NCI-H2171 treated with DMSO at 0.1 percent for 48 hours (cell line): ENCODE measurements around the gene KCNA5.

ENCODE experiments used
- DNase-seq: peaks from one replicate; lab custom pipeline; 2025; lab: John Stamatoyannopoulos, UW

KCNA5 gene

GRCh38 chr12:5043589-5044419, at the start of gene KCNA5:
TSS of gene KCNA5 (plus strand) at chr12:5043879. CDS start at chr12:5044148, 269 bp downstream.
- no peak for DNase-seq

- DNase-seq = no peak
These were observed 49.1 kb upstream of the KCNA5 start for GRCh38 chr12:4994622-4995021.

DNA sequence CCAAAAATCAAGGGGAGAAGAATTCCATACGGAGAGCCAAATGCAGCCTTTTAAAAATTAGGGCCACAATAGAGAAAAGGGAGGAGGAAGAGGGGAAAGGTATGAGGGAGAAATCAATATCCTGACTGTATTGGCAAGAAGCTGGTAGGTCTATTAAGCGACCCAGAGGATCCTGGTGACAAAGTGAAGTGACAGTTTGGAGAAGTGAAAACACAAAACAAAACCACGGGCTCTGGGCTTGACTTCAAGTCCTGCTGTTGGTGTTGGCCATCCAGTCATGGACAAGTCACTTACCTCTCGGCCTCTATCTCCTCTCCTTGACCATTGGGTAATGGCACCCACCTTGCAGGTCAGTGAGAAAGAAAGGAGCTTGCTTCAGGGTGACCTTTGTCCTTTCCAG, 47.0 kb upstream of the KCNA5 start:
- DNase-seq = no peak

DNA sequence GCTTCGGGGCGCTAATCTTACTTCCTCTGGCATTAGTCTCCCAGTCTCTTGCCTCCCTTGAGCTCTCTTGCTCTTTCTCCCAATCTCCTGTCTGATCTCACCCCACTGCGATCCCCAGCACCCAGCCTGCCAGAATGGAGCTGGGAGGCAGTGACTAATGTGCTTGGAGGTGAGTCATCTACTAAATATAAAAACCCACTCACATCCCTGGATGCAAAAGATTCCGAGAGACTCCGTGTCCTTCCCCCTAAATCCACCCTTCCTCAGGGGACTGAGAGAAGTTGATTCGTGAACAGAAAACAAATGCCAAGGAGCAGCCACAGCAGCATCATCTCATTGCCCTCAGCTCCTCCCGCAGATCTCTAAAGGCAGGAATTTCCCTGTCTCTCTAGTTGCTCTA, 45.7 kb upstream of the KCNA5 start:
- DNase-seq = no peak

- no peak for DNase-seq
These were observed 43.5 kb upstream of the KCNA5 start for GRCh38 chr12:5000204-5000603.

GRCh38 chr12:5000658-5001385, 42.9 kb upstream of the KCNA5 start:
- no peak for DNase-seq

- peak; percentile 6 for DNase-seq
These were observed 40.5 kb upstream of the KCNA5 start for GRCh38 chr12:5003025-5003666.

GRCh38 chr12:5008661-5009060, 35.0 kb upstream of the KCNA5 start:
- DNase-seq = no peak

GRCh38 chr12:5010151-5010550, 33.5 kb upstream of the KCNA5 start:
- no peak for DNase-seq

DNA sequence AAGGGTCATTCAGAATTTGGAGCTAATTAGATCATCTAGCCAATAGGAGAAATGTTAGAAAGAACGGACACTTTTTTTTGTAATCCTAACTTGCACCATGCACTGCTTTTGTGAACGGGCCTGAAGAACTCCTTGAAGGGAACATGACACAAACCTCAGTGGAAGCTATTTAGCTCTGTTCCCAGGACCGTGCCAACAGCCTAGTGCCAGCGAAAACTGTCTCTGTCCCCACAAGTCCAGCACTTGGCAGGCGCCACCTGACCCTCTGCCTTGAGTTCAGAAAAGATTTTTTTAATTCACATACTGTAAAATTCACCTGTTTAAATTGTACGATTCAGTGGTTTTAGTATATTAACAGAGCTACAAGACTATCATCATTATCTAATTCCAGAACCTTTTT, 31.3 kb upstream of the KCNA5 start:
- no peak for DNase-seq

GRCh38 chr12:5013266-5013730, 30.4 kb upstream of the KCNA5 start:
- DNase-seq = no peak

DNA sequence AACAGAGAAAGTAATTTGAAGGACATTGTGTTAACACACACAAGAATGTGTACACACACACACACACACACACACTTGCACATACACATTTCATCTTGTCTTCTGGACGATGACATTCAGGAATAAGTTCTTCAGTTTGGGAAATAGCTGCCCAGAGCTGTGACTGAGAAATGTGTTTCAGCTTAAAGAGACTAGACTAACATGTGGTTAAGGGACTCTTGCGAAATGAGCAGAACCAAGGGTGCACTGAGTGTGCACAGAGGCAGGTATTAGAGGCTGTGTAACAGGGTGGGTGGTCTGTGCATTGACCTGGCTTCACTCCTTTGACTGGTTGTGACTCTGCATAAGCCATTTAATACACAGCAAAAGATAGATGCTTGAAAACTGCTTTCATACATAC, 29.4 kb upstream of the KCNA5 start:
- no peak for DNase-seq

GRCh38 chr12:5015711-5016492, 27.8 kb upstream of the KCNA5 start:
- DNase-seq = no peak

DNA sequence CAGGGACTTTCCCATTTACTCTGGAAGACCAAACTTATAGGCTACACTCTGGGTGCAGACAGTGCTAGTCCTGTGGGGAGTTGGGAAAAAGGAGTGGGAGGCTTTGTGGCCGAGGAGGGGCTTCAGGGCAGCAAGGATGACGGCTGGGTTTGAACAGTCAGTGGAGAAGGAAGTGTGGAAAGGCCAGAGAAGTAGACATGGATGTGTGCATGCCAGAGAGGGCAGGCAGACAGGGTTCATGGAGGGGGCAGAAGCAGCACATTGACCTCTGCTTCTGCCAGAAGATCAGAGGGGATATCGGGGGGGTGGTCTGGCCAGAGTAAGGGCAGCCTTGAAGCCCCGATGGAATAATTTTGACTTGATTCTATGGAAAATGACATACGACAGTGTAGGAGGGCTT, 27.2 kb upstream of the KCNA5 start:
- DNase-seq = no peak

DNA sequence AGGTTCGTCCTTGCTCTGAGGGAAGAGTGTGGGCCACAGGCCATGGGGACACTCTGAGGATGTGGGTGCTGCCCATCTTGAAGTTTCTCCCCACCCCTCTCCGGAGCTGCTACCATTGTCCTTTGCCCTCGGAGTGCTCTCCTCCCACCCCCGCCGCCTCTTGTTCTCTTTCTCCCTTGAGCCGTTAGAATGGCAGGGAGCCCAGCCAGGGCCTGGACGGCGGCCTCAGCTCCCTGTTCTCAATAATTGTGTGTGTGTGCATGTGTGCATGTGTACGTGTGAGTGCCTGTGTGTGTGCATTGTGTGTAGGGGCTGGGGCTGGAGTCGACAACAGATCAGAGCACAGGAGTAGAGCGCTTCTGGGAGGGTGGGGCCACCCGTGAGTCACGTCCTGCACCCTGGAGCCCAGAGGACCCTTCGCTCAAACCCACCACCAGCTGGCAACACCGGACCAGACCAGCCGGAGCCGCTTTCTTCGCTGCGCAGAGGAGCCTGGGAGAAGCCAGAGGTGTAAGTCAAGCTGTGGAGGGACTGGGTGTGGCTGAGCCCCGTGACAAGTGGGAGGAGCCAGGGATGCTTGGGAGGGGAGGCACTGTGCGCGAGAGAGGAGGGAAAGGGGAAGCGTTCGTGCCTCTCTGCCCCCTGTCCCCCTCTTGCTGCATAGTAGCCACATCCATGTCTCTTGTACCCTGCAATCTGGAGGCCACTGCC, 25.9 kb upstream of the KCNA5 start:
- DNase-seq = no peak

DNA sequence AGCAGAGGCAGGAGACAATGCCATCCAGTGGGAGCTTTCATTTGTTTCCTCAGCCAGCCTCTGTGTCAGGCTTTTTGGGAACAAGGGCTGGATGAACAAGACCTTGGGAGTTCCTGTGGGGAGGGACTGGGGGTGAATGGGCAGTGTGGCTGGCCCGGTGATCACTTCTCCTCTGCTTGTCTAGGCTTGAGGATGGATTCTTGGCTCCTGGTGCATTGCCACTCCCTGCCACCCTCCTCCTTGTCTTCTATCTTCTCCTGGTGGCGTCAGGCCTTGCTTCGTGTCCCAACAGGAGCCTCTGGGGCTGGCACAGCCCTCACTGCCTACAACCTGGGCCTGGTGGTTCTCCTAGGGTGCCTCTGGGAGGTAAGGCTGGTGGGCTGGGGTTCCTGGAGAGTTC, 25.0 kb upstream of the KCNA5 start:
- no peak for DNase-seq

DNA sequence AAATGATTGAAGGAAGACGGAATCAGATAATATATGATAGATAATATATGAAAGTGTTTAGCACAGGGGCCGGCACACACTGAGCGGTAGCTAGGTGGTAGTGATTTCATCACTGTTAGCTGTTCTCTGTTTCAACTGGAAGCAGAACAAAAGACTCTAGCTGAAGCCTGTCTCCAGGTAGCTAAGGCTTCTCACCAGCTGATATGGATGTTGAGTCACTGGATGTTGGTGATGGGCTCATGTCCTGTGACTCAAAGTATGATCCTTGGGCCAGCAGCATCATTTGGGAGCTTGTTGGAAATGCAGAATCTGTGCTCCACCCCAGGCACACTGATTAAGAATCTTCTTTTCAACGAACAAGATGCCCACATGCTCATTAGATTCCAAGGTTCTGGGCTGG, 21.7 kb upstream of the KCNA5 start:
- DNase-seq = no peak

GRCh38 chr12:5022465-5023061, 21.1 kb upstream of the KCNA5 start:
- peak; percentile 60 for DNase-seq

- no peak for DNase-seq
These were observed 19.8 kb upstream of the KCNA5 start for GRCh38 chr12:5023842-5024241.

DNA sequence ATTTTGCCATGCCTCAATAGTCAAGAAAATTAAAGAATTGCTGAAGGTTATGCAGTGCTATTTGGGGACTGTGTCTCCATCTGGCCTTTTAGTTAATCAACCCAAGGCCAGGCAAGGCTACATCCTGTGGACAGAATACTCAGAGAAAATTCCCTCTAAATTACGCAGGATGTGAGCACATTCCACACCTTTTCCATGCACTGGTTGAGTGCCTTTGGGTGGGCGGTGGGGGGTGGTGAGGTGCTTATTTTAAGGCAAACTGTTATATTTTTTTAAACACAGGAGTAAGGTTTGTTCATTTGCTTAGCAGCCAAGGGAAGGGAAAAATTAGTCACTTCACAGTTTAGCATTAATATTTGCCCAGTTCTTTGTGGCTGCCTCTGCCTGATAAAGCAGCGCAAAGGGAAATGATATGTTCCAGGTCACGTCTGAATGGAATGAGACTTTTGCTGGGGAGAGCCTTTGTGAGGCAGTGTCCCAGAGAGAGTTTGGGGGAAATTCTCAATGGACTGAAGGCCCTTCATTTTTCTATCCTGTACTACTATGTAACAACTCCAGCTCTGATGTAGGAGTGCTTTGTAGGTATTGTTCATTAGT, 17.2 kb upstream of the KCNA5 start:
- no peak for DNase-seq
